ENCODE measurements around the gene NLGN2.

Gene NLGN2

GRCh38 chr17:7383742-7384488 lies 23.7 kb upstream of the NLGN2 start:
- no peak for TF ChIP-seq CTCF (IDR thresholded peaks at IDR 0.05; ENCODE audit: insufficient read depth, low read depth, low read length, missing control alignments)
- peak overlapping the region; percentile 66 for H3K4me3 ChIP-seq (ENCODE audit: low read depth, low read length)
- peak; percentile 72 for DNase-seq (ENCODE audit: low read depth)

DNA sequence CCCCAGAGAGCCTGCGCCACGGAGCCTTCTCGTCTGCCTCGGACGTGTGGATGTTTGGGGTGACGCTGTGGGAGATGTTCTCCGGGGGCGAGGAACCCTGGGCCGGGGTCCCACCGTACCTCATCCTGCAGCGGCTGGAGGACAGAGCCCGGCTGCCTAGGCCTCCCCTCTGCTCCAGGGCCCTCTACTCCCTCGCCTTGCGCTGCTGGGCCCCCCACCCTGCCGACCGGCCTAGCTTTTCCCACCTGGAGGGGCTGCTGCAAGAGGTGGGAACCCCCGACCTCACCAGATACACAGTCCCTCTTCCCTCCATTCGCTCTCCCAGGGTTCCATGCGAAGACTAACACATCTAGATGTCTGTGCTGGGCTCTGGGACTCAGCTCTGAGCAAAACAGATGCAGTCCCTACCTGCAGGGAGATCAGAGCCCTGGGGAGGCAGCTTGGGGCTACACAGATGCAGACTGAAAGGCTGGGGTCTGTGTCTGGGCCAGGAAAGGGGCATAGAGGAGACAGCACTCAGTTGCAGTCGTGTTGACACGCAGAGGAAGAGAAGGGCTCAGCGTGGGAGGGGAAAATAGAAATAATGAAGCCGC lies 23.1 kb upstream of the NLGN2 start:
- DNase-seq (ENCODE audit: low read depth): no peak
- H3K4me3 ChIP-seq (ENCODE audit: low read depth, low read length): peak overlapping the region; percentile 66
- TF ChIP-seq CTCF (IDR thresholded peaks at IDR 0.05; ENCODE audit: insufficient read depth, low read depth, low read length, missing control alignments): no peak

- H3K4me3 ChIP-seq (ENCODE audit: low read depth, low read length): no peak overlapping the region
- TF ChIP-seq CTCF (IDR thresholded peaks at IDR 0.05; ENCODE audit: insufficient read depth, low read depth, low read length, missing control alignments): no peak
- DNase-seq (ENCODE audit: low read depth): no peak
Observed at GRCh38 chr17:7388856-7389255, 18.8 kb upstream of the NLGN2 start.

DNA sequence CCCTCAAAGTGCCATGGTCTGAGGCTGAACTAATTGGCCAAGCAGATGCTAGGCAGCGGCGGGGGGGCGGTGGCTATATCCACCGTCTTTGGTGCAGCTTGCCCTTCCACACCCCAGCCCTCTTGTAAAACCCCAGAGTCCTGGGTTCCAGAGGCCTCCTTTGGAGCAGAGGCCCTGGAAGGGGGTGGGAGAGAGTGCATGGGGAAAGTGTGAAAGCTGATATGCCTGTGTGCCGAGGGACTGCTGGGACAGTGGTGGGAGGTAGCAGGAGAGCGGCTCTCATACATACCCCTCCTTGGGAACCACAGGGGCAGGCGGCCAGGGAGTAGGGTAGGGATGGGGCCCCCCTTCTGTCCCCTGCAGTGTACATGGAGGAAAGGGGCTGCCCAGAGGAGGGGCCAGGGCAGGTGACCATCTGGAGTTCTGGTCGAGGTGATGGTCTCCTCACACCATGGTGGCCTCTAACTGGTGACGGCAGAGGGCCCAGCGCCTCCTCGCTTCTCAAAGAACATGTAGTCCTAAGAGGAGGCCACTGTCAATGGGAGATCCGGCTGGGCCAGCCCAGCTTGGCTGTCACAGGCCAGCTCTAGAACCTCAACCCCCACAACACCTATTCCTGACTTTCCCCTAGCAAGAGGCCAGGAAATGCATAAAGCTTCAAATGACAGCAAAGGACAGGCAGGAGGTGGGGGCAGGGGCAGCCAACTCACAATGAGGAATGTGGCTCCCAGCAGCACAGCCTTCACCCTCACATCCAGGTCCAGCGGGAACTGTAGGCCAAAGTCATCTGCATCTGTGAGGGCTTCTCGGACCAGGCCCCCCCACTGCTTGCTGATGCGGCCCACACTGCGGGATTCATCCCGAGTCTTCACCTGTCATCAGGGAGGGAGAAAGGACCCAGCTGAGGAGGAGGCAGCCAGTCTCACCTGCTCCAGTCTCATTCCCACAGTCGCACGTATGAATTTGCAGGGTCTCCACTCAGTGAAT lies 17.4 kb upstream of the NLGN2 start:
- no peak for DNase-seq (ENCODE audit: low read depth)
- TF ChIP-seq CTCF (IDR thresholded peaks at IDR 0.05; ENCODE audit: insufficient read depth, low read depth, low read length, missing control alignments): no peak
- H3K4me3 ChIP-seq (ENCODE audit: low read depth, low read length): no peak overlapping the region

DNA sequence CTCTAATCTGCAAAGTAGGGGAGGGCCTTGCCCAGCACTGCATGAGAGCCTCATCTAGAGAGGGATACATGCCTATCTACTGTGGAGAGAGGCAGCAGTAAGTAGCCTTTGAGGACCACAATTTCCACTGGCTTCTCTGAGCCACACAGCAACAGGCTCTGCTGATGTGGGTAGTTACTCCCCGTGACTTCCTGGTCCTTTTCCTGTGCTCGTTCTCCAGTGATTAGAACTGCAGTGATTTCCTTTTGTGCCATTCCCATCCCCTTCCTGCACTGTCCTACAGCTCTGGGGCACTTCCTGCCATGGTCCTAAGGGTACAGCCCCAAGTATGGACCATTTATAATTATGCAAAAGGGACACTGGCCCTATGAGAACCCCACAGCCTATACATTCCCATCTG lies 16.3 kb upstream of the NLGN2 start:
- no peak for TF ChIP-seq CTCF (IDR thresholded peaks at IDR 0.05; ENCODE audit: insufficient read depth, low read depth, low read length, missing control alignments)
- H3K4me3 ChIP-seq (ENCODE audit: low read depth, low read length): no peak overlapping the region
- DNase-seq (ENCODE audit: low read depth): no peak

DNA sequence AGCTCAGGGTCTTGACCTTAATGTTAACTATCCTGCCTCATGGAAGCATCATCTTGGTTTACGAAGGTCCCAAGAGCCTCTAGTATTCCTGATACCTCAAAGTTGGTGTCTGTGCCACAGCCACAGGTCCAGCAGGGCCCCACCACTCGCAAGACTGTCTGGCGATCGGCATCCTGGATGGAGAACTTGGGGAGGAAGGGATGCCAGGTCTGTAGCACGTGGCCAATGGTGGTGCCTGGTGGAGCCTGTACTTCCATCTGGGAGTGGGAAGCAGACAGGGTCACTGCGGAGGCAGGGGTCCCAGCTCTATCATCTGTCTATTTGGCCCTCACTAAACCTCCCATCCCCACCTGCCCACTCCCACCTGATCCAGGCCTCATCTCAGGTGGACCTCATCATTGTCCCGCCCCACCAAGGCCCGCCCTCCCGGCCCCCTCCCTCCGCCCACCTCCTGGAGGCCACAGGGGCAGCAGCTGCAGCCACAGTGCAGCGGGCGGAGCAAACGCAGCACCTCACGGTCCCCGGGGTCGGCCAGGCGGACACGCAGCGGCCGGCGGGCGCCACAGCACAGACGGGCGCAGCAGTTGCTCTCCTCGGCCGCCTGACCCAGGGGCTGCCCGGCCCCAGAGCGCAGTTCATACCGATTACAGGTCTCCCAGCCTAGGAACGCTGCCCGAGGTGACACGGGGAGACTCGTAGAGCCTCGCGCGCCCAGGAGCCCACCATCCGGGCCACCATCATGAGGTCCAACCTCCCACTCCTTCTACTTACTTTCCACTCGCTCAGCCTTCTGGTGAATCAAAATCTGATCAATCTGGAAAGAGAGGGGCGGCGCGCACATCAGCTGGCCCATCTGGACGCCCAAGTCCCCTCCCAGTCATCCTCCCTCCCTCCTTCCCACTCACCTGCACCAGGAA lies 14.7 kb upstream of the NLGN2 start:
- H3K4me3 ChIP-seq (ENCODE audit: low read depth, low read length): peak overlapping the region; percentile 97
- no peak for TF ChIP-seq CTCF (IDR thresholded peaks at IDR 0.05; ENCODE audit: insufficient read depth, low read depth, low read length, missing control alignments)
- DNase-seq (ENCODE audit: low read depth): no peak
